ENCODE data around the gene FIBCD1. TPM values are rescaled to one million over a fixed set of nuclear protein-coding genes. Genes with fewer than 3 reads are reported as not detected.
A peak's percentile ranks its signal among the peaks of the same experiment; 100 is the strongest.

Gene FIBCD1
- total RNA-seq, 1 experiment from 2014 or later = not detected

GRCh38 chr9:130872912-130873503 is 66.0 kb downstream of the FIBCD1 start:
- H3K36me3 ChIP-seq = peaks cover 78% of the 10 kb centered on the region
- peak; percentile 23 for DNase-seq
- no peaks in the 10 kb centered on the region for H3K9me3 ChIP-seq
- no peak overlapping the region for H3K4me3 ChIP-seq
- no peaks in the 10 kb centered on the region for H3K27me3 ChIP-seq

GRCh38 chr9:130872508-130872907 is 66.5 kb downstream of the FIBCD1 start:
- no peak for DNase-seq
- Histone ChIP-seq H3K36me3 (peaks cover 81% of the 10 kb centered on the region), H3K27me3 (no peaks in the 10 kb centered on the region), H3K9me3 (no peaks in the 10 kb centered on the region), H3K4me3 (no peak overlapping the region)

- no peak for DNase-seq
- H3K27me3 ChIP-seq = no peaks in the 10 kb centered on the region
- H3K36me3 ChIP-seq = peaks cover 84% of the 10 kb centered on the region
- no peaks in the 10 kb centered on the region for H3K9me3 ChIP-seq
- no peak overlapping the region for H3K4me3 ChIP-seq
Measured at GRCh38 chr9:130872093-130872492, 67.0 kb downstream of the FIBCD1 start.

- Histone ChIP-seq H3K36me3 (peaks cover 87% of the 10 kb centered on the region), H3K4me3 (no peak overlapping the region), H3K9me3 (no peaks in the 10 kb centered on the region), H3K27me3 (no peaks in the 10 kb centered on the region)
- DNase-seq = no peak
Measured at GRCh38 chr9:130871395-130872062, 67.5 kb downstream of the FIBCD1 start.

GRCh38 chr9:130870491-130871381 is 68.3 kb downstream of the FIBCD1 start:
- H3K4me3 ChIP-seq = no peak overlapping the region
- DNase-seq = no peak
- H3K27me3 ChIP-seq = no peaks in the 10 kb centered on the region
- H3K9me3 ChIP-seq = no peaks in the 10 kb centered on the region
- H3K36me3 ChIP-seq = peaks cover 86% of the 10 kb centered on the region

GRCh38 chr9:130869250-130869649 is 69.8 kb downstream of the FIBCD1 start:
- Histone ChIP-seq H3K9me3 (no peaks in the 10 kb centered on the region), H3K36me3 (peaks cover 84% of the 10 kb centered on the region)
- peak; percentile 25 for DNase-seq

GRCh38 chr9:130868230-130868629 is 70.8 kb downstream of the FIBCD1 start:
- H3K9me3 ChIP-seq = no peaks in the 10 kb centered on the region
- H3K36me3 ChIP-seq = peaks cover 82% of the 10 kb centered on the region
- no peak overlapping the region for H3K4me3 ChIP-seq
- DNase-seq = no peak
- no peaks in the 10 kb centered on the region for H3K27me3 ChIP-seq

More at GRCh38 chr9:130869250-130869649, 69.8 kb downstream of the FIBCD1 start:
- H3K27me3 ChIP-seq = no peaks in the 10 kb centered on the region
- H3K4me3 ChIP-seq = no peak overlapping the region

- no peaks in the 10 kb centered on the region for H3K9me3 ChIP-seq
- no peak overlapping the region for H3K4me3 ChIP-seq
- peaks cover 82% of the 10 kb centered on the region for H3K36me3 ChIP-seq
- H3K27me3 ChIP-seq = no peaks in the 10 kb centered on the region
- DNase-seq = no peak
Measured at GRCh38 chr9:130867556-130867955, 71.5 kb downstream of the FIBCD1 start.

GRCh38 chr9:130866474-130866965 is 72.5 kb downstream of the FIBCD1 start:
- Histone ChIP-seq H3K4me3 (no peak overlapping the region), H3K27me3 (no peaks in the 10 kb centered on the region), H3K36me3 (peaks cover 80% of the 10 kb centered on the region), H3K9me3 (no peaks in the 10 kb centered on the region)
- peak; percentile 73 for DNase-seq

GRCh38 chr9:130865921-130866320 is 73.1 kb downstream of the FIBCD1 start:
- no peaks in the 10 kb centered on the region for H3K9me3 ChIP-seq
- peaks cover 80% of the 10 kb centered on the region for H3K36me3 ChIP-seq
- no peaks in the 10 kb centered on the region for H3K27me3 ChIP-seq
- DNase-seq = no peak
- H3K4me3 ChIP-seq = no peak overlapping the region

GRCh38 chr9:130864541-130864940 is 74.5 kb downstream of the FIBCD1 start:
- H3K9me3 ChIP-seq = no peaks in the 10 kb centered on the region
- DNase-seq = no peak
- H3K36me3 ChIP-seq = peaks cover 77% of the 10 kb centered on the region
- no peak overlapping the region for H3K4me3 ChIP-seq
- no peaks in the 10 kb centered on the region for H3K27me3 ChIP-seq

GRCh38 chr9:130862747-130863146 is 76.3 kb downstream of the FIBCD1 start:
- no peaks in the 10 kb centered on the region for H3K9me3 ChIP-seq
- H3K4me3 ChIP-seq = no peak overlapping the region
- H3K27me3 ChIP-seq = no peaks in the 10 kb centered on the region
- DNase-seq = no peak
- peaks cover 80% of the 10 kb centered on the region for H3K36me3 ChIP-seq

- H3K36me3 ChIP-seq = peaks cover 80% of the 10 kb centered on the region
- H3K4me3 ChIP-seq = no peak overlapping the region
- H3K27me3 ChIP-seq = no peaks in the 10 kb centered on the region
- DNase-seq = no peak
- no peaks in the 10 kb centered on the region for H3K9me3 ChIP-seq
Measured at GRCh38 chr9:130862217-130862616, 76.8 kb downstream of the FIBCD1 start.

- Histone ChIP-seq H3K4me3 (no peak overlapping the region), H3K27me3 (no peaks in the 10 kb centered on the region), H3K36me3 (peaks cover 80% of the 10 kb centered on the region), H3K9me3 (no peaks in the 10 kb centered on the region)
- no peak for DNase-seq
Measured at GRCh38 chr9:130861372-130862180, 77.5 kb downstream of the FIBCD1 start.

- Histone ChIP-seq H3K36me3 (peaks cover 89% of the 10 kb centered on the region), H3K9me3 (no peaks in the 10 kb centered on the region), H3K27me3 (no peaks in the 10 kb centered on the region), H3K4me3 (no peak overlapping the region)
- DNase-seq = no peak
Measured at GRCh38 chr9:130860458-130861316, 78.4 kb downstream of the FIBCD1 start.
